Superior temporal gyrus (tissue), 1 donor: ENCODE data around the gene LCN15.
"Not testable (repeated sequence)": the region's sequence is repeated elsewhere in the genome, so short reads cannot be mapped to it uniquely, and the experiment has no call there.

Experiments
- DNase-seq: peaks from one replicate; pipeline ENCODE4 v3.0.0-alpha.2; 2016; ENCODE audit errors: extremely low spot score

Gene LCN15, protein sequence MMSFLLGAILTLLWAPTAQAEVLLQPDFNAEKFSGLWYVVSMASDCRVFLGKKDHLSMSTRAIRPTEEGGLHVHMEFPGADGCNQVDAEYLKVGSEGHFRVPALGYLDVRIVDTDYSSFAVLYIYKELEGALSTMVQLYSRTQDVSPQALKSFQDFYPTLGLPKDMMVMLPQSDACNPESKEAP

DNA sequence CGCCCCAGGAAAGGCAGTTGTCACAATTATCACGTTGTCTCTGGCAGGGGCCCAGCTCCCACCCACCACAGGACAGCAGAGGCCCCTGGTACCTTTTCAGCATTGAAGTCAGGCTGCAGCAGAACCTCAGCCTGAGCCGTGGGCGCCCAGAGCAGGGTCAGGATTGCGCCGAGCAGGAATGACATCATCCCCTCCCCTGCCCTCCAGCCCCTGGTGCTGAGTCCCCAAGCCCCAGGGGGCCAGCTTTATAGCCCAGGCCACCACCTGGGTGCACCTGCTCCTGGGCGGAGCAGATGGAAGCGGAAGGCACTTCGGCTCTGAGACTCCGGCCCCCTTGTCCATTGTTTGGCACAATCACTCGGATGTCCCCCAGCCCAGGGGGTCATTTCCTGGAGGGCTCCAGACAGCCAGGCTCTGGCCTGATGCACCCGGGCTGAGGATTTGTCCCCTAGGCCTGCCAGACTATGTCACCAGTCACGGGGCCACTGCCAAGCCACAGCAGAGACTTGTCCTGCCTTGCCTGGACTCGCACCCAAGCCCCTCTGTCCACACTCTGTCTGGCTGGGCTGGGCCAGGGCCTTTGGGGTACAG is at the start of gene LCN15:
Gene LCN15, minus strand, starts transcription at position 218 of the 591 bp plus-strand sequence. Its CDS starts 30 bp downstream, at position 188.
- no peak for DNase-seq

DNA sequence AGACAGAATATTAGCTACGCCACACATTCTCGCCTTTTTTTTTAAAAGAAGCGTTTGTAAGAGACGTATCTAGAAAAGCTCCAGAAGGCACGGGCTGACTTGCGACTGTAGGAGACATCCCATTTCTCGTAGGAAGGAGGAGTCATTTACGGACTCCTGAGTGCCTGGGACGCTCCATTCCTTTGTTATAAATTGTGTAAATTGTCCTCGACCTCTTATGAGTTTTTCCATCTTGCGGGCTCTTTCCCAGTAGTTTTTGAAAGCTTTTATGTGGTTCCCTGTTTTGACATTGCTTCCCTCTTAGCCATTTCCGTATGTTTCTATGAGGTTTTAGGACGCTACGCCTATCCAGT is 44.5 kb upstream of the LCN15 start:
- no peak for DNase-seq

DNA sequence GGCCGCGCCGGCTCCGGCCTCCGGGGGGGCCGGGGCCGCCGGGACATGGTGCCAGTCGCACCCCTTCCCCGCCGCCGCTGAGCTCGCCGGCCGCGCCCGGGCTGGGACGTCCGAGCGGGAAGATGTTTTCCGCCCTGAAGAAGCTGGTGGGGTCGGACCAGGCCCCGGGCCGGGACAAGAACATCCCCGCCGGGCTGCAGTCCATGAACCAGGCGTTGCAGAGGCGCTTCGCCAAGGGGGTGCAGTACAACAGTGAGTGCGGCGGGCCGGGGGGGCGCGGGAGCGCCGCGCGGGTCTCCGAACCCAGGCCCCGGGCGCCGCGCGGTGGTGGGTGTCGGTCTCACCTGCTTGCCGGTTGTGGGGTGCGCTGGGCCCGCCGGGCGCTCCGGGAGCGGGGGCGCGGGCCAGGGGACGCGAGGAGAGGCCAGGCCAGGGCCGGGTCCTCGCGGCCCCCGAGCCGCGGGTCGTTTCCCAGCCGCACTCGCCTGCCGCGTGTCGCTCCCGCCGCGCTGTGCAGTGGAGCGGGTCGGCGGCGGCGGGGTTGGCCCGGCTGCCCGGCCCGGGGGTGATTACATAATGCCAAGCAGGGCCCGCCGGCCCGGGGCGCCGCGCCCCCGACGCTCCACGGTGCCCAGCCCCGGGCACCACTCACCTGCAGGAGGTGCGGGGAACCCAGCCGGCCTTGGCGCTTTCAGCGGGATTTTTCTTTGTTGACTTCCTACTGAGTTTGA is 43.9 kb upstream of the LCN15 start:
- DNase-seq: no peak

DNA sequence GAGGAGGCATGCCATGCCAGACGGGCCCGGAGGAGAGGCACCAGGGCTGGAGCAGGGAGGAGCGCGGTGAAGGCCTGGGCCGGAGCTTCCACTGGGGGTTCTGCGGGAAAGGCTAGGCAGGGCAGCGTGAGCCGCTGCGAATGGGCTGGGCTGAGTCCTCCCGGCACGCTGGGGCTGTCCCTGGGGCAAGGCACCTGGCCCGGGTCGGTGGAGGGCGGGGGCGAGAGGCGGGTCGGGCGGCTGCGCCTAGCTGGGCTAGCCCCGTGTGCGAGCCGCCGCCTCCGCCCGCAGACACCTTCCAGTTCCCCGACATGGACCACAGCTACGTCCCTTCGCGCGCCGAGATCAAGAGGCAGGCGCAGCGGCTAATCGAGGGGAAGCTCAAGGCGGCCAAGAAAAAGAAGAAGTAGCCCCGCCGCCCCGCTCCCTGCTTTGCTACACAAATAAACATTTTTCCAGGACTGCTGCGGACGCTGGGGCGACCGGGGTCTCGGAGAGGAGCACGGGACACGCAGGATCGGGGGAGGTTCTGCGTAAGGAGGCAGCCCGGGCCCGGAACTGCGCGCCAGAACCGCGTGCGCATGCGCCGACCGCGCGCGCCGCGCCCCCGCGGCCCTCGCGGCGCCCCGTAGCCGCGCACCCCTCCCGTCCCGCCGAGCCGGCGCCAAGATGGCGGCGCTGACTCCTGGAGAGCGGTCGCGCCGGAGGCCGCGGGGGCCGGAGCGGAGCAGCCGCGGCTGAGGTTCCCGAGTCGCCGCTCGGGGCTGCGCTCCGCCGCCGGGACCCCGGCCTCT is 43.2 kb upstream of the LCN15 start, which contains the start of gene RABL6:
Gene RABL6, plus strand, starts transcription at position 668 of the 794 bp plus-strand sequence. CDS start 249 bp downstream, outside the sequence.
- DNase-seq: peak; percentile 69

DNA sequence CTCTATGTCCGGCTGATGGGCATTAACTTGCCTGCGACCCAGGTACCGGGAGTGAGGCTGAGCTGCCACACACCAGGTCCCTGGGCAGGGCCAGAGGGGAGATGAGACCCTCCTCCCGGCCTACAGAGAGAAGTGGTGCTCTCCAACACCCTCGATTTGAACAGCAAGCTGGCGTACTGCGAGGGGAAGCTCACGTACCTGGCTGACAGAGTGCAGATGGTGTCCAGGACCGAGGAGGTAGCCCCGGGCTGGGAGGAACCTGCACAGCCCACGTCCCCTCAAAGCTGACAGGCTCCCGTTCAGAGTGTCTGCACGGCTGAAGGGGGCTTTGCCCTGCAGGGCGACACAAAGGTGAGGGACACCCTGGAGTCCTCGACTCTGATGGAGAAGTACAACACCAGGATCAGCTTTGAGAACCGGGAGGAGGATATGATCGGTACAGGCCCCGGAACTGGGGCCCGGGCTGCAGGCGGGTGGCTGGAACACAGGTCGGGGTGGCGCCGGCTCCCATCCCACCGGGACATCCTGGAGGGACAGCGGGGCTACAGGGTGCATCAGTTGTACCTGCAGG is 42.4 kb upstream of the LCN15 start:
- no peak for DNase-seq

DNA sequence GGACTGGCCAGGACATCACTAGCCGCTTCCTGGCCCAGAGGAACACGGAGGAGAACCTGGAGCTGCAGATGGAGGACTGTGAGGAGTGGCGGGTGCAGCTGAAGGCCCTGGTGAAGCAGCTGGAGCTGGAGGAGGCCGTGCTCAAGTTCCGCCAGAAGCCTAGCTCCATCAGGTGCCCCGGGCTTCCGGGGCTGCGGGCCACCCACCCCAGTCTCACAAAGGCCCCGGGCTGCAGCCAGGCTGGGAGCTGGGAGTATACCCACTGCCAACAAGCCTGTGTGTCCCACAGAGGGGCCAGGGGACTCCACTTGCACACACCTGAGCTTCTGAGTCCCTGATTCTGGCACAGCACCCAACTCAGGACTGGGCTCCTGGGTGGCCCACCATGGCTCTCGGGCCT is 41.7 kb upstream of the LCN15 start:
- DNase-seq: no peak

DNA sequence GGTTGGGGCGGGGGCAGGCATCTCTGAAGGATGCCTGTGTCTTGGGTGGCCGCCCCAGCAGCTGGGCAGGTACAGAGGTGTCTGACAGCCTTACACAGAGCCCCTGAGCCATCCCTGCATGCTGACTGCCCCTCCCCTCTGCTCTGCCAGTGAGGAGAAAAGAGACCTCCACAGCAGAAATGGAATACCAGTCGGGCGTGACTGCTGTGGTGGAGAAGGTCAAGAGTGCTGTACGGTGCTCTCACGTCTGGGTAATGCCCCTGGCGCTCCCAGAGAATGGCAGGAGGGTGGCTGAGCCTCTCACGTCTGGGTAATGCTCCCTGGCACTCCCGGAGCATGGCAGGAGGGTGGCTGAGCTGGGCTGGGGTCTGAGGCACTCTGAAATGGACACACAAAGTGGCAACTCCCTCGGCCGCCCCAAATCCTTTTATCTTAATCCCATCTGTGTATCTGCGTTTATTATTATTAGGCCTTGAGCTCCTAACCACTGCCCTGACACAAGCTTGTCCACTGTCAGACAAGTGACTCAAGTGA is 41.0 kb upstream of the LCN15 start:
- DNase-seq: no peak

DNA sequence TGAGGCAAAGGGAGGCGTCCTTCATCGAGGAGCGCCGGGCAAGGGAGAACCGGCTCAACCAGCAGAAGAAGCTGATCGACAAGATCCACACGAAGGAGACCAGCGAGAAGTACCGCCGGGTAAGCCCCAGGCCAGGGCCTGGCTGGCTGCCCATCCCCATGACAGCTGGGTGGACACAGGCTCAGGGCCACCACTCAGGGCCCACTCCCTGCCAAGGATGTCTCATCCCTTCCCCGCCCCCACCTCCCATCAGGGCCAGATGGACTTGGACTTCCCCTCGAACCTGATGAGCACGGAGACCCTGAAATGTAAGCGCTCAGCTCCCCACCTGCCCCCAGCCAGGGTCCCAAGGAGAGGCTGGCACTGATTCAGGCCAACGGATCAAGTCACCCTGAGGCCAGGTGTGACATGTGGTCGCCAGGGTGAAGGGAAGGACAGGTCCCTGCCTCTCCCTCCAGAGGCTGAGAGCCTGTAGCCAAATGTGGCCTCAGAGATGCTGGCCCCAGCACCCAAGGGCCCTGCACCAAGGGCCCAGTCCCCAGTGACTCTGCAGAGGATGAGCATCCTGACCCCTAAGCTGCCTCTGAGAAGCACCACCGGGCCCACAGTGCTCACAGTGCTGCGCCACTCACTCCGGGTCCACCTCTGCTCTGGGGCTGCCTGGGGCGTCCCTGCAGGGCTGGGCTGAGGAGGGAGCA is 40.3 kb upstream of the LCN15 start:
- no peak for DNase-seq

DNA sequence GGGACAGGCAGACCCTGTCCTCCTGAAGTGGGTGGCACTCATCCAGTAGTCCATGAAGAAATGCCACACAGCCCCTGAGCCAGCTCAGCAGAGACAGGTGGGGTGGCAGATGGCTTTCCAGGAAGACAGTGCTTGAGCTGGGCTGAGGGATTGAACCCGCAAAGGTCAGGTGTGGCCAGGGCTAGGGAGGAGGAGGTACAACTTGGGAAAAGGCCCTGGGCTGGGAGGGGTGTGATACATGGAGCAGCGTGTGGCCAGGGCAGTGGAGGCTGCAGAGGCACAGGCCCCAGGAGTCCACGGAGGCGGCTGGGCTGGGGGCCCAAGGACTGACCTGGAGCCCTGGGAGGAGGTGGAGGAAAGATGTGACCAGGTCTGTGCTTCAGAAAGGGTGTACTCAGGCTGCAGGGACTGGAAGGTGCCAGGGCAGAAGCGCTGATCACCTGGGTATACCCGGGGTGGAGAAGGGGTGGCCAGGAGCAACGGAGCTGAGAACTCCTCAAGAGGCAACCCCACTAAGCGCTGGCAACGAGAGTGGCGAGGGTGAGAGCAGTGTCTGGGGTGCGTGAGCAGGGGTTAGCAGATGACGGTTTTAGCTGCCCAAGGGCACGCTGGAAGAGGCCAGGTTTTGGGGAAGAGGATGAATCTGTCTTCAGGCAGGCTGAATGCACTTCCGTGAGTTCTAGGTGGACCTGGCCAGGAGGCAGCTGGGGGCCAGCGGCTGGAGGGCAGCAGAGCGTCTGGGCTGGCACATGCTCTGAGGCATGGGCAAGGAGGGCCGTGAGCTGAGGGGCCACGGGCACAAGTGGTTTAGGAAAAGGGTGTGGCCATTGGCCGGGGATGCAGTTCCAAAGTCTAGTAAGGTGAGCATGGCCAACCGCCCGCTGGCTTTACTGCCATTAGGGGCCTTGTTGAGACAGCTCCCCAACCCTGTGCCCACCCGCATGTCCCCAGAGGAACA is 39.5 kb upstream of the LCN15 start:
- DNase-seq: no peak

DNA sequence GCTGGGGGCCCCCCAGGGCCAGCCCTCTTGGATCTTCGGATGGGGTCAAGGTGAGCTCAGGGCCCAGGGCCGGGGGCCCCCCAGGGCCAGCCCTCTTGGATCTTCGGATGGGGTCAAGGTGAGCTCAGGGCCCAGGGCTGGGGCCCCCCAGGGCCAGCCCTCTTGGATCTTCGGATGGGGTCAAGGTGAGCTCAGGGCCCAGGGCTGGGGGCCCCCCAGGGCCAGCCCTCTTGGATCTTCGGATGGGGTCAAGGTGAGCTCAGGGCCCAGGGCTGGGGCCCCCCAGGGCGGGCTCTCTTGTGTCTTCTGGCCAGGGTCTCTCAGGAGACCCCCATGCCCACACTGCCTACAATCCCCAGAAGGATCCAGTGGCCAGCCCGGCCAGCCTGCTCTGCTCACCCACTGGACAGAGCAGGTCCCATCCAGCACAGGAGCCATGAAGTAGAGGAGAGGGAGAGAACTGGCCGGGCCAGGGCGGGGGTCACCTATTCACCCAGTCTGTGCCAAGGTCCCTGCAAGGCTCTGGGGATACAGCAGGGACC is 38.8 kb upstream of the LCN15 start:
- not testable (repeated sequence) for DNase-seq

DNA sequence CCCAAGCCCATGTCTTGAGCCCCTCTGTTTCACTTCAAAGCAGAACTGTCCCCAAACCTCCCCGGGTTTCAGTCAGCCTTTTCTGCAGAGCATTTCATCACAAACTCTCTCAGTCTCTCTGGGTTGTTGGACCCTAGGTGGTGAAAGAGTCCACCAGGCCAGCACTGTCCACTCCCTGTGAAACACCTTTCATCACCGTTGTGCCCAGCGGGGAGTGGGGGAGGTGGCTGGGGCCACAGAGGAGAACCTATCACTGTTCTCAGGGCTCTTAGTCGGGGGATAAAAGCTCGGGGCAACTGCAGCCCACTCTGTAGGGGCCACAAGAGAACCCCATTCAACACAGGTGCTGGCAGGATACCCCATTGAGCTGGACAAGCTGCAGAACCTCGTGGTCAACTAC is 38.0 kb upstream of the LCN15 start:
- DNase-seq: no peak

DNA sequence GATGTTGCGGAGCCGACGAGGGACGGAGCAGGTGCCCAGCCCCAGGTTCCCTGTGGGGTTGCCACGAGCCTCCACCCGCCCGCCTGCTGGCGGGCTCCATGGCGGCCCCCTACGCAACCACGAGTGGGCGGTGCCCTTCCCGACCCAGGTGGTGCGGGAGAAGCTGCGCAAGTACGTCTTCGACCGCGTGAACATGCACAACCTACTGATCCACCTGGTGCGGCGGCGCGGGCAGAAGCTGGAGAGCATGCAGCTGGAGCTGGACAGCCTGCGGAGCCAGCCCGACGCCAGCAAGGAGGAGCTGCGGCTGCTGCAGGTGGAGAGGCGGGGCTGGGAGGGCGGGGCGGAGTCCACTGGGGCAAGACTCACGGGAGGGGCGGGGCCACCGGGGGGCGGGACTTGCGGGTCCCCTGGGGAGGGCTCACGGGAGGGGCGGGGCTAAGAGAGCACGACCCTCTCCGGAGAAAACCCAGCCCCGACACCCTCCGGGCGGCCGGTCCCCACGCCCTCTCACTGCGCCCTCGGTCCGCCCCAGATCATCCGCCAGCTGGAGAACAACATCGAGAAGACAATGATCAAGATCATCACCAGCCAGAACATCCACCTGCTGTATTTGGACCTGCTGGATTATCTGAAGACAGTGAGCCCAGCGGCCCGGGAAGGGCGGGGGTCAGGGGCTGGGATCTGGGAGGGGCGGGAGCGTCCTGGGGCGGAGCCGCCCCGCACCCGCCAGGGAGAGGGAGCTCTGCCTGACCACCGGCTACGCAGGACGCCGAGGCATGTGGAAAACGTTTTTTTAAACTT is 35.7 kb upstream of the LCN15 start:
- no peak for DNase-seq

DNA sequence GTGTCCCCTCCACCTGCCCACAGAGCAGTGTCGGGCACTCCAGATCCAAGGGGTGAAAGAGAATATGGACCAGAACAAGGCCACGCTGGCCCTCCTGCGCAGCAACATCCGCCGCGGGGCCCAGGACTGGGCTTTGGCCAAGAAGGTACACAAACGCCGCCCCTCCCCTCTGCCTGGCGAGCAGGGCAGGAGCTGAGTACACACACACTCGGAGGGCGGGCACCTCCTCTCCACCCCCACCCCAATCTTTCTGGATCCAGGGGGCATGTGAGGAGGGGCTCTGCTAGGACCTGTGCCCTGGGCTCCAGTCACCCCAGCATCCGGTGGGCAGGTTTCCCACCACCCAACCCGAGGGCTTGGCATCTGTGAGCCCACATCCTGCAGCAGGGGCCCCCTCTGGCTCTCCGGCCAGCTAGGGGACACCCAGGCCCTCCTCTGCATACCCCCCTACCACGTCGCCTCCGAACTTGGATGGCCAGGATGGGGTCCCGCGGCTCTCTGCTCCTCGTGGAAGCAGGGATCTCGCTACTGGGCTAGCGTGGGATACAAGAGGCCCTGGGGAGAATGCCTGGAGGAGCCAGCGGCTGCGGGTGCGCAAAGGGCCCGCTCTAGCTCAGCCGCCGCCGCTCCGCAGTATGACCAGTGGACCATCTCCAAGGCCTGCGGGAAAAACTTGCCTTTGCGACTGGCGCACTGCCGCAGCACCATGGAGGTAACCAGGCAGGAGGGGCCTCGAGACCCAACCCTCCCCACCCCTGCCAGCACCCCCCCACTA is 34.9 kb upstream of the LCN15 start:
- DNase-seq: no peak

DNA sequence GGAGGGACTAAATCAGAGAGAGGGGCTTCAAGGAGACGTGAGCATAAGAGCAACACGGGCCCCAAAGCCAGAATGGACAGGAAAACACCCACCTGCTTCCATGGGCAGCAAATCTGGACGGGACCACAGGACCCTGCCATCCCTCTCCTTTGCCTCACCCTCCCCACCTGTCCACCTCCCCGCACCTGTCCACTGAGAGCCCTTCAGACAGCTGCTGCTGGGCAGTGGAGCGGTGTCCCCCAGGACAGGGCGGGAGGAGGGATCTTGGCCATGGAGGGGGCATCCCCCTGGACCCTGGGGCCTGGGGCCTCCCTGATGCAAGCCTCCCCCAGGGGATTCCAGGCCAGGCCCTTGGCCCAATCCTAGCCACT is 34.4 kb upstream of the LCN15 start:
- DNase-seq: no peak

DNA sequence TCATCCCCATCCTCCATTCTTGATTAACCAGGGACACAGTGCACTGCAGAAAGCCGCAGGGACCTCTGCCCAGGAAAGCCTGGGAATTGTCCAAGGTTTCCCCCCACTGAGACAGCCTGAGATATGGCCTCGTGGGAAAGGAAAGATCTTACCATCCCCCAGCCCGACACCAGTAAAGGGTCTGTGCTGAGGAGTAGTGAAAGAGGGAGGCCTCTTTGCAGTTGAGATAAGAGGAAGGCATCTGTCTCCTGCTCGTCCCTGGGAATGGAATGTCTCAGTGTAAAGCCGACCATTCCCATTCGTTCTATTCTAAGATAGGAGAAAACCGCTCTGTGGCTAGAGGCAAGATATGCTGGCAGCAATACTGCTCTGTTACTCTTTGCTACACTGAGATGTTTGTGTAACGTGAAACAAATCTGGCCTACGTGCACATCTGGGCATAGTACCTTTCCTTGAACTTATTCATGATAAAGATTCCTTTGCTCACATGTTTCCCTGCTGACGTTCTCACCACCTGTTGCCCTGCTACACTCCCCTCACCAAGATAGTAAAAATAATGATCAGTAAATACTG is 32.5 kb upstream of the LCN15 start:
- DNase-seq: not testable (repeated sequence)

DNA sequence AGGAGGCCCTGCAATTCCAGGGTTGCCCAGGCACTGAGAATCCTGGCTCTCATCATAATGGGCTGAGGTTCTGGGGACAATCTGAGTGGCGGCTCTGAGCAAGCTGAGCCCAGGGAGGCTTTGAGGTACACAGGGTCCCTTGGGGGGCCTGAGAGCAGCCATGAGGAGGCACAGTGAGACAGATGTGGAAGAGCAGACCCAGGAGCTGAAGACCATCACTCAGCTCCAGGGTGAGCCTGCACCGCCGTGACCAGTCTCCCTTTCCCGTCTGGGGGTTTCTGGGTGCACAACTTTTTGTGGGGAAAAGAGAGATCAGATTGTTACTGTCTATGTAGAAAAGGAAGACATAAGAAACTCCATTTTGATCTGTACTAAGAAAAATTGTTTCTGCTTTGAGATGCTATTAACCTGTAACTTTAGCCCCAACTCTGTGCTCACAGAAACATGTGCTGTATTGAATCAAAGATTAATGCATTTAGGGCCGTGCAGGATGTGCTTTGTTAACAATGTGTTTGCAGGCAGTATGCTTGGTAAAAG is 32.0 kb upstream of the LCN15 start, which contains the start of gene CCDC183:
Gene CCDC183, plus strand, starts transcription at position 101 of the 537 bp plus-strand sequence. Its CDS starts 60 bp downstream, at position 161.
- DNase-seq: no peak

DNA sequence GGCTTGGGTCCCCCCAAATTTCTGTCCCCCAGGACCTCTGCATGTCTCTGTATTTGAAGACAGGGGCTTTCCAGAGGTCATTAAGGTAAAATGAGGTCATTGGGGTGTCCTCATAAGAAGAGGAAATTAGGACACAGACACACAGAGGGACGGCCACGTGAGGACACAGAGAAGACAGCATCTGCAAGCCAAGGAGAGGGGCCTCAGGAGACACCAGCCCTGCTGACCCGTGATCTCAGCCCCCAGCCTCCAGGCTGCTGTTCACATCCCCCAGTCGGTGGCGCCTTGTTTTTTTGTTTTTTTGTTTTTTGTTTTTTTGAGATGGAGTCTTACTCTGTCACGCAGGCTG is 30.7 kb upstream of the LCN15 start:
- DNase-seq: no peak
